Stimulated activated naive CD8-positive, alpha-beta T cell treated with anti-CD3 and anti-CD28 coated beads, Interleukin-15, amount 100 ng/mL, for 72 hours (primary cell): Measurements from ENCODE around the gene CPEB1.
"Not testable (repeated sequence)": the region's sequence is repeated elsewhere in the genome, so short reads cannot be mapped to it uniquely, and the experiment has no call there.

Experiments
- ATAC-seq: fragments of 150-1000 bp; cut with Tn5 transposase; 2 replicates; pipeline ENCODE4 v1.10.0; 2021; ENCODE audit warnings: mild to moderate bottlenecking, moderate library complexity
- DNase-seq, 2 donors: peaks; one replicate each; pipeline ENCODE4 v3.0.0; 2021 to 2022
- H3K27ac Mint-ChIP-seq, 2 donors: one replicate each; pipeline ENCODE4 v1.8.0; 2022; ENCODE audit warnings: mild to moderate bottlenecking in 2 of 2, mixed read lengths in 2 of 2, moderate library complexity in 2 of 2
- H3K27me3 Mint-ChIP-seq: one replicate; pipeline ENCODE4 v1.8.0; 2022; ENCODE audit warnings: mixed read lengths
- H3K4me1 Mint-ChIP-seq: one replicate; pipeline ENCODE4 v1.8.0; 2022; ENCODE audit warnings: mild to moderate bottlenecking, mixed read lengths
- H3K4me3 Mint-ChIP-seq, 2 donors: one replicate each; pipeline ENCODE4 v1.8.0; 2022; ENCODE audit warnings: mild to moderate bottlenecking in 2 of 2, mixed read lengths in 2 of 2, moderate library complexity in 1 of 2
- H3K9me3 Mint-ChIP-seq, 2 donors: one replicate each; pipeline ENCODE4 v1.8.0; 2022; ENCODE audit warnings: mixed read lengths in 2 of 2

Gene CPEB1

GRCh38 chr15:82656641-82657266 lies 9.6 kb upstream of the CPEB1 start:
- Mint-ChIP-seq H3K4me1 (no peaks in the 10 kb centered on the region), H3K9me3 (no peaks in the 10 kb centered on the region), H3K27me3 (peaks cover 8% of the 10 kb centered on the region), H3K4me3 (no peak overlapping the region), H3K27ac (no peak overlapping the region)
- DNase-seq (no peak), ATAC-seq (no peak)

- ATAC-seq: no peak
Observed at GRCh38 chr15:82655606-82656005, 8.4 kb upstream of the CPEB1 start.

GRCh38 chr15:82653483-82654168 lies 6.5 kb upstream of the CPEB1 start:
- Mint-ChIP-seq H3K27me3 (peaks cover 23% of the 10 kb centered on the region), H3K4me3 (no peak overlapping the region), H3K9me3 (no peaks in the 10 kb centered on the region), H3K4me1 (no peaks in the 10 kb centered on the region), H3K27ac (no peak overlapping the region)
- DNase-seq (no peak), ATAC-seq (no peak)

More at GRCh38 chr15:82655606-82656005, 8.4 kb upstream of the CPEB1 start:
- no peak for DNase-seq
- no peaks in the 10 kb centered on the region for H3K4me1 Mint-ChIP-seq
- H3K9me3 Mint-ChIP-seq: no peaks in the 10 kb centered on the region
- peaks cover 8% of the 10 kb centered on the region for H3K27me3 Mint-ChIP-seq
- no peak overlapping the region for H3K4me3 Mint-ChIP-seq
- no peak overlapping the region for H3K27ac Mint-ChIP-seq

- H3K4me1 Mint-ChIP-seq: peaks cover 12% of the 10 kb centered on the region
- no peak overlapping the region for H3K27ac Mint-ChIP-seq
- no peak overlapping the region for H3K4me3 Mint-ChIP-seq
- DNase-seq: no peak
- peaks cover 35% of the 10 kb centered on the region for H3K27me3 Mint-ChIP-seq
- no peaks in the 10 kb centered on the region for H3K9me3 Mint-ChIP-seq
- ATAC-seq: no peak
Observed at GRCh38 chr15:82651708-82652107, 4.5 kb upstream of the CPEB1 start.

- Mint-ChIP-seq H3K4me3 (no peak overlapping the region), H3K27me3 (peaks cover 48% of the 10 kb centered on the region), H3K9me3 (no peaks in the 10 kb centered on the region), H3K27ac (no peak overlapping the region), H3K4me1 (peaks cover 21% of the 10 kb centered on the region)
- ATAC-seq (no peak), DNase-seq (no peak)
Observed at GRCh38 chr15:82650046-82650670, 3.0 kb upstream of the CPEB1 start.

GRCh38 chr15:82649226-82649999 lies 2.2 kb upstream of the CPEB1 start:
- DNase-seq (no peak), ATAC-seq (no peak)
- Mint-ChIP-seq H3K27ac (no peak overlapping the region), H3K27me3 (peaks cover 55% of the 10 kb centered on the region), H3K4me1 (peaks cover 21% of the 10 kb centered on the region), H3K4me3 (no peak overlapping the region), H3K9me3 (no peaks in the 10 kb centered on the region)

- Mint-ChIP-seq H3K4me3 (peak overlapping the region; percentile 45 to 59), H3K27ac (peak overlapping the region in 1 of 2 donors; percentile 5), H3K9me3 (no peaks in the 10 kb centered on the region), H3K4me1 (peaks cover 21% of the 10 kb centered on the region), H3K27me3 (peaks cover 62% of the 10 kb centered on the region)
- DNase-seq (no peak), ATAC-seq (no peak)
Observed at GRCh38 chr15:82648257-82649103, 1.3 kb upstream of the CPEB1 start.

- Mint-ChIP-seq H3K9me3 (no peaks in the 10 kb centered on the region), H3K4me1 (peaks cover 21% of the 10 kb centered on the region), H3K27me3 (peaks cover 62% of the 10 kb centered on the region), H3K4me3 (peak overlapping the region; percentile 45 to 59), H3K27ac (no peak overlapping the region)
- peak; percentile 33 to 57 for DNase-seq
- peak; percentile 81 for ATAC-seq
Observed at GRCh38 chr15:82647835-82648256, 683 bp upstream of the CPEB1 start.

GRCh38 chr15:82646250-82647044 lies 716 bp downstream of the CPEB1 start:
- Mint-ChIP-seq H3K27me3 (peaks cover 54% of the 10 kb centered on the region), H3K9me3 (no peaks in the 10 kb centered on the region), H3K4me1 (peaks cover 21% of the 10 kb centered on the region), H3K4me3 (peak overlapping the region; percentile 76 to 79), H3K27ac (no peak overlapping the region)
- ATAC-seq: peak; percentile 32
- no peak for DNase-seq

- Mint-ChIP-seq H3K4me1 (peaks cover 21% of the 10 kb centered on the region), H3K27me3 (peaks cover 66% of the 10 kb centered on the region)
- not testable (repeated sequence) for H3K27ac Mint-ChIP-seq, ATAC-seq, H3K4me3 Mint-ChIP-seq, H3K9me3 Mint-ChIP-seq, DNase-seq
Observed at GRCh38 chr15:82644967-82645852, 2.0 kb downstream of the CPEB1 start.

GRCh38 chr15:82643992-82644391 lies 3.2 kb downstream of the CPEB1 start:
- Mint-ChIP-seq H3K4me1 (peaks cover 21% of the 10 kb centered on the region), H3K27ac (no peak overlapping the region), H3K4me3 (no peak overlapping the region), H3K27me3 (peaks cover 62% of the 10 kb centered on the region), H3K9me3 (no peaks in the 10 kb centered on the region)
- DNase-seq (no peak), ATAC-seq (no peak)

GRCh38 chr15:82642656-82643055 lies 4.5 kb downstream of the CPEB1 start:
- H3K4me1 Mint-ChIP-seq: peaks cover 15% of the 10 kb centered on the region
- H3K27me3 Mint-ChIP-seq: peaks cover 52% of the 10 kb centered on the region
- no peak for ATAC-seq
- no peak overlapping the region for H3K27ac Mint-ChIP-seq
- no peak for DNase-seq
- H3K4me3 Mint-ChIP-seq: no peak overlapping the region
- H3K9me3 Mint-ChIP-seq: no peaks in the 10 kb centered on the region

GRCh38 chr15:82641129-82641798 lies 5.9 kb downstream of the CPEB1 start:
- ATAC-seq: no peak
- Mint-ChIP-seq H3K4me1 (peaks cover 5% of the 10 kb centered on the region), H3K27ac (no peak overlapping the region), H3K4me3 (no peak overlapping the region), H3K27me3 (peaks cover 47% of the 10 kb centered on the region), H3K9me3 (no peaks in the 10 kb centered on the region)
- DNase-seq: no peak
